ENCODE data around the gene NEDD4. TPM values are rescaled to one million over a fixed set of nuclear protein-coding genes. Genes with fewer than 3 reads are reported as not detected.

The NEDD4 gene
- total RNA-seq, 1 donor from 2014 or later: 13.0 TPM

Small RNAs within 50 kb of the gene (small RNA-seq; reads per million reads assigned to genes)
- not detected for gene RN7SL568P
